ENCODE data around the gene RBM22.

GRCh38 chr5:150670275-150670947 is 30.5 kb downstream of the RBM22 start:
- no peak for TF ChIP-seq POLR2A (IDR thresholded peaks at IDR 0.05)
- TF ChIP-seq CTCF (IDR thresholded peaks at IDR 0.05): no peak
- no peak for TF ChIP-seq POLR2AphosphoS5 (IDR thresholded peaks at IDR 0.05)
- no peak for TF ChIP-seq EP300 (IDR thresholded peaks at IDR 0.05)
